ENCODE measurements around the gene PTPRD. TPM values are rescaled to one million over a fixed set of nuclear protein-coding genes. Genes with fewer than 3 reads are reported as not detected.

The PTPRD gene
- total and polyA plus RNA-seq, 3 experiments from 2014 or later = 0.02 to 0.04 TPM; not detected in 1

- Histone ChIP-seq H3K27me3 (ENCODE audit: insufficient read depth, low read length, poor library complexity, severe bottlenecking) (no peaks in the 10 kb centered on the region), H3K4me1 (ENCODE audit: insufficient read depth, low read length) (no peaks in the 10 kb centered on the region), H3K36me3 (ENCODE audit: insufficient read depth, low read length) (no peaks in the 10 kb centered on the region), H3K27ac (ENCODE audit: low read depth, low read length) (no peak overlapping the region), H3K9me3 (ENCODE audit: low read length) (no peaks in the 10 kb centered on the region), H3K4me3 (ENCODE audit: low read length) (no peak overlapping the region)
- CTCF ChIA-PET = no interaction called here
- H3K4me1 Mint-ChIP-seq = no peaks in the 10 kb centered on the region
- H3K4me3 Mint-ChIP-seq = no peak overlapping the region
- DNase-seq = no peak
- H3K27ac Mint-ChIP-seq = no peak overlapping the region
- H3K36me3 Mint-ChIP-seq = no peaks in the 10 kb centered on the region
- H3K9me3 Mint-ChIP-seq = peaks cover 0 to 19% (median 9%) of the 10 kb centered on the region in 5 donors
- POLR2A ChIA-PET = no interaction called here
- H3K27me3 Mint-ChIP-seq = no peaks in the 10 kb centered on the region
Observed at GRCh38 chr9:9719373-9720112, 893.3 kb downstream of the PTPRD start.

- Mint-ChIP-seq H3K4me1 (no peaks in the 10 kb centered on the region), H3K4me3 (no peak overlapping the region), H3K27ac (no peak overlapping the region), H3K27me3 (no peaks in the 10 kb centered on the region), H3K9me3 (peaks cover 0 to 19% (median 9%) of the 10 kb centered on the region in 5 donors), H3K36me3 (no peaks in the 10 kb centered on the region)
- no peak for DNase-seq
- Histone ChIP-seq H3K4me3 (ENCODE audit: low read length) (no peak overlapping the region), H3K27ac (ENCODE audit: low read depth, low read length) (no peak overlapping the region), H3K27me3 (ENCODE audit: insufficient read depth, low read length, poor library complexity, severe bottlenecking) (no peaks in the 10 kb centered on the region), H3K4me1 (ENCODE audit: insufficient read depth, low read length) (no peaks in the 10 kb centered on the region), H3K36me3 (ENCODE audit: insufficient read depth, low read length) (no peaks in the 10 kb centered on the region), H3K9me3 (ENCODE audit: low read length) (no peaks in the 10 kb centered on the region)
- CTCF ChIA-PET = no interaction called here
- POLR2A ChIA-PET = no interaction called here
Observed at GRCh38 chr9:9718691-9719090, 894.1 kb downstream of the PTPRD start.

- H3K27me3 ChIP-seq (ENCODE audit: insufficient read depth, low read length, poor library complexity, severe bottlenecking) = no peaks in the 10 kb centered on the region
- no peaks in the 10 kb centered on the region for H3K4me1 Mint-ChIP-seq
- no peak overlapping the region for H3K27ac ChIP-seq (ENCODE audit: low read depth, low read length)
- no peaks in the 10 kb centered on the region for H3K27me3 Mint-ChIP-seq
- no peaks in the 10 kb centered on the region for H3K9me3 ChIP-seq (ENCODE audit: low read length)
- H3K4me3 Mint-ChIP-seq = no peak overlapping the region
- no peaks in the 10 kb centered on the region for H3K36me3 ChIP-seq (ENCODE audit: insufficient read depth, low read length)
- no peak for DNase-seq
- peaks cover 2 to 22% (median 5%) of the 10 kb centered on the region in 5 donors for H3K9me3 Mint-ChIP-seq
- H3K4me1 ChIP-seq (ENCODE audit: insufficient read depth, low read length) = no peaks in the 10 kb centered on the region
- H3K27ac Mint-ChIP-seq = no peak overlapping the region
- ChIA-PET POLR2A (no interaction called here), CTCF (no interaction called here)
- no peak overlapping the region for H3K4me3 ChIP-seq (ENCODE audit: low read length)
- H3K36me3 Mint-ChIP-seq = no peaks in the 10 kb centered on the region
Observed at GRCh38 chr9:9679433-9679832, 933.4 kb downstream of the PTPRD start.

- ChIA-PET CTCF (no interaction called here), POLR2A (no interaction called here)
- Mint-ChIP-seq H3K27ac (no peak overlapping the region), H3K4me3 (no peak overlapping the region), H3K27me3 (no peaks in the 10 kb centered on the region), H3K4me1 (no peaks in the 10 kb centered on the region), H3K36me3 (no peaks in the 10 kb centered on the region), H3K9me3 (peaks cover 2 to 42% (median 4%) of the 10 kb centered on the region in 5 donors)
- DNase-seq = no peak
- no peaks in the 10 kb centered on the region for H3K36me3 ChIP-seq (ENCODE audit: insufficient read depth, low read length)
- no peaks in the 10 kb centered on the region for H3K4me1 ChIP-seq (ENCODE audit: insufficient read depth, low read length)
- no peaks in the 10 kb centered on the region for H3K27me3 ChIP-seq (ENCODE audit: insufficient read depth, low read length, poor library complexity, severe bottlenecking)
- H3K4me3 ChIP-seq (ENCODE audit: low read length) = no peak overlapping the region
- no peak overlapping the region for H3K27ac ChIP-seq (ENCODE audit: low read depth, low read length)
- H3K9me3 ChIP-seq (ENCODE audit: low read length) = no peaks in the 10 kb centered on the region
Observed at GRCh38 chr9:9674461-9674860, 938.3 kb downstream of the PTPRD start.

- Histone ChIP-seq H3K36me3 (ENCODE audit: insufficient read depth, low read length) (no peaks in the 10 kb centered on the region), H3K4me1 (ENCODE audit: insufficient read depth, low read length) (no peaks in the 10 kb centered on the region), H3K27ac (ENCODE audit: low read depth, low read length) (no peak overlapping the region), H3K9me3 (ENCODE audit: low read length) (no peaks in the 10 kb centered on the region), H3K27me3 (ENCODE audit: insufficient read depth, low read length, poor library complexity, severe bottlenecking) (no peaks in the 10 kb centered on the region), H3K4me3 (ENCODE audit: low read length) (no peak overlapping the region)
- POLR2A ChIA-PET = no interaction called here
- H3K36me3 Mint-ChIP-seq = no peaks in the 10 kb centered on the region
- H3K4me3 Mint-ChIP-seq = no peak overlapping the region
- DNase-seq = no peak
- no peak overlapping the region for H3K27ac Mint-ChIP-seq
- CTCF ChIA-PET = no interaction called here
- no peaks in the 10 kb centered on the region for H3K4me1 Mint-ChIP-seq
- no peaks in the 10 kb centered on the region for H3K27me3 Mint-ChIP-seq
- peaks cover 0 to 44% (median 0%) of the 10 kb centered on the region in 5 donors for H3K9me3 Mint-ChIP-seq
Observed at GRCh38 chr9:9670454-9670853, 942.3 kb downstream of the PTPRD start.

- Mint-ChIP-seq H3K4me1 (no peaks in the 10 kb centered on the region), H3K27ac (no peak overlapping the region), H3K27me3 (no peaks in the 10 kb centered on the region), H3K9me3 (peaks cover 0 to 20% (median 4%) of the 10 kb centered on the region in 5 donors), H3K36me3 (no peaks in the 10 kb centered on the region), H3K4me3 (no peak overlapping the region)
- Histone ChIP-seq H3K36me3 (ENCODE audit: insufficient read depth, low read length) (no peaks in the 10 kb centered on the region), H3K27ac (ENCODE audit: low read depth, low read length) (no peak overlapping the region), H3K27me3 (ENCODE audit: insufficient read depth, low read length, poor library complexity, severe bottlenecking) (no peaks in the 10 kb centered on the region), H3K9me3 (ENCODE audit: low read length) (no peaks in the 10 kb centered on the region), H3K4me3 (ENCODE audit: low read length) (no peak overlapping the region), H3K4me1 (ENCODE audit: insufficient read depth, low read length) (no peaks in the 10 kb centered on the region)
- CTCF ChIA-PET = no interaction called here
- POLR2A ChIA-PET = no interaction called here
- DNase-seq = no peak
Observed at GRCh38 chr9:9645006-9645405, 967.8 kb downstream of the PTPRD start.

- Mint-ChIP-seq H3K36me3 (no peaks in the 10 kb centered on the region), H3K27me3 (no peaks in the 10 kb centered on the region), H3K4me3 (no peak overlapping the region), H3K4me1 (no peaks in the 10 kb centered on the region), H3K9me3 (peaks cover 3 to 35% (median 4%) of the 10 kb centered on the region in 5 donors), H3K27ac (no peak overlapping the region)
- ChIA-PET CTCF (no interaction called here), POLR2A (no interaction called here)
- Histone ChIP-seq H3K27me3 (ENCODE audit: insufficient read depth, low read length, poor library complexity, severe bottlenecking) (no peaks in the 10 kb centered on the region), H3K27ac (ENCODE audit: low read depth, low read length) (no peak overlapping the region), H3K4me3 (ENCODE audit: low read length) (no peak overlapping the region), H3K36me3 (ENCODE audit: insufficient read depth, low read length) (no peaks in the 10 kb centered on the region), H3K4me1 (ENCODE audit: insufficient read depth, low read length) (no peaks in the 10 kb centered on the region), H3K9me3 (ENCODE audit: low read length) (no peaks in the 10 kb centered on the region)
- DNase-seq = no peak
Observed at GRCh38 chr9:9631284-9631683, 981.5 kb downstream of the PTPRD start.

GRCh38 chr9:9625248-9625647 lies 987.6 kb downstream of the PTPRD start:
- no peak overlapping the region for H3K27ac ChIP-seq (ENCODE audit: low read depth, low read length)
- no peaks in the 10 kb centered on the region for H3K36me3 ChIP-seq (ENCODE audit: insufficient read depth, low read length)
- H3K4me3 ChIP-seq (ENCODE audit: low read length) = no peak overlapping the region
- Mint-ChIP-seq H3K27ac (no peak overlapping the region), H3K4me1 (no peaks in the 10 kb centered on the region), H3K36me3 (no peaks in the 10 kb centered on the region), H3K27me3 (no peaks in the 10 kb centered on the region), H3K4me3 (no peak overlapping the region), H3K9me3 (peaks cover 0 to 16% (median 4%) of the 10 kb centered on the region in 5 donors)
- no peaks in the 10 kb centered on the region for H3K27me3 ChIP-seq (ENCODE audit: insufficient read depth, low read length, poor library complexity, severe bottlenecking)
- no peaks in the 10 kb centered on the region for H3K9me3 ChIP-seq (ENCODE audit: low read length)
- DNase-seq = no peak
- no peaks in the 10 kb centered on the region for H3K4me1 ChIP-seq (ENCODE audit: insufficient read depth, low read length)
- POLR2A ChIA-PET = no interaction called here
- CTCF ChIA-PET = no interaction called here
